OCI-LY3 (cell line): ENCODE measurements around the gene SNX24.

Source experiments
- CTCF ChIP-seq: fragments of 200-600, 300-600 bp; sonication (generic); IDR thresholded peaks from 2 replicates; pipeline ENCODE4 v1.5.1; 2014; ENCODE audit warnings: antibody characterized with exemption, low read length, low read depth
- EZH2phosphoT487 ChIP-seq: fragments of 200-600 bp; shearing (Covaris generic); IDR thresholded peaks from 2 replicates; pipeline ENCODE4 v1.6.1; 2018; ENCODE audit warnings: antibody characterized with exemption, mixed run types, low read depth

GRCh38 chr5:122978644-122979297 is 133.4 kb downstream of the SNX24 start:
- TF ChIP-seq EZH2phosphoT487 (no peak), CTCF (no peak)
